BE2C (cell line): Measurements from ENCODE around the gene RBP7.

Experiments used
- DNase-seq: peaks from one replicate; pipeline ENCODE4 v3.0.0-alpha.2; 2020
- H3K27me3 ChIP-seq: fragments of 250-450 bp; sonication (Bioruptor Pico); 2 replicates; pipeline ENCODE4 v1.5.1; 2020; ENCODE audit warnings: mild to moderate bottlenecking
- H3K36me3 ChIP-seq: fragments of 250-450 bp; sonication (Bioruptor Pico); 2 replicates; pipeline ENCODE4 v1.5.1; 2020; ENCODE audit warnings: mild to moderate bottlenecking
- H3K4me1 ChIP-seq: fragments of 250-450 bp; sonication (Bioruptor Pico); 2 replicates; pipeline ENCODE4 v1.5.1; 2020
- H3K4me3 ChIP-seq: 2 replicates; pipeline ENCODE4 v1.5.1; 2011; ENCODE audit warnings: low read depth, low read length
- H3K9me3 ChIP-seq: fragments of 250-450 bp; sonication (Bioruptor Pico); 2 replicates; pipeline ENCODE4 v1.5.1; 2020
- TF ChIP-seq, protein P1 (sequence below): IDR thresholded peaks from 2 replicates; pipeline ENCODE4 v1.5.1; 2012; ENCODE audit warnings: mild to moderate bottlenecking, low read depth, low read length

The RBP7 gene

DNA sequence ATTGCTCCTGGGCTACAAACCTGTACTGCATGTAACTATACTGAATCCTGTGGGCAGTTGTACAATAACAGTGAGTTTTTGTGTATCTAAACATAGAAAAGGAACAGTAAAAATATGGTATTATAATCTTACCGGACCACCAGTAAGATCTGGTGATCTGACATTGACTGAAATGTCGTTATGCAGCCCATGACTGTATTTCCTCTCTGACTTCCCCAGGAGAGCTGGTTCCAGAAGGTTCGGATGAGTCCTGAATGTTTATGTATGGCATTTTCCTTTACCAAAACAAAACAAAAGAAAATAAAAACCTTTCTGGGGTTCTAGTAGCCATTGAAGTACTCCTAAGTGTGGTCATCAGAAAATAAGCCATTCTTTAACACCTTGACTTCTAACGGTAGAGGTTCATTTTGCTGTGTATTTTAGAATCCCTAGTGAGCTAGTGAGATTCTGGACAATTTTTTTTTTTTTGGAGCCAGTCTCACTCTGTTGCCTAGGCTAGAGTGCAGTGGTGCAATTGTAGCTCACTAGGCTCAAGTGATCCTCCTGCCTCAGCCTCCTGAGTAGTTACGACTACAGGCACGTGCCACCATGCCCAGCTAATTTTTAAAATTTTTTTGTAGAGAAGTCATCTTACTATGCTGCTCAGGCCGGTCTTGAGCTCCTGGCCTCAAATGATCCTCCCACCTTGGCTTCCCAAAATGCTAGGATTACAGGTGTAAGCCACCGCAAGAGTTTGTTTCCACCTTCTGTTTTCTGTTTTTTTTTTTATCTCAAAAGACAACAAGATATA lies 63.5 kb downstream of the RBP7 start:
- TF ChIP-seq, protein P1, sequence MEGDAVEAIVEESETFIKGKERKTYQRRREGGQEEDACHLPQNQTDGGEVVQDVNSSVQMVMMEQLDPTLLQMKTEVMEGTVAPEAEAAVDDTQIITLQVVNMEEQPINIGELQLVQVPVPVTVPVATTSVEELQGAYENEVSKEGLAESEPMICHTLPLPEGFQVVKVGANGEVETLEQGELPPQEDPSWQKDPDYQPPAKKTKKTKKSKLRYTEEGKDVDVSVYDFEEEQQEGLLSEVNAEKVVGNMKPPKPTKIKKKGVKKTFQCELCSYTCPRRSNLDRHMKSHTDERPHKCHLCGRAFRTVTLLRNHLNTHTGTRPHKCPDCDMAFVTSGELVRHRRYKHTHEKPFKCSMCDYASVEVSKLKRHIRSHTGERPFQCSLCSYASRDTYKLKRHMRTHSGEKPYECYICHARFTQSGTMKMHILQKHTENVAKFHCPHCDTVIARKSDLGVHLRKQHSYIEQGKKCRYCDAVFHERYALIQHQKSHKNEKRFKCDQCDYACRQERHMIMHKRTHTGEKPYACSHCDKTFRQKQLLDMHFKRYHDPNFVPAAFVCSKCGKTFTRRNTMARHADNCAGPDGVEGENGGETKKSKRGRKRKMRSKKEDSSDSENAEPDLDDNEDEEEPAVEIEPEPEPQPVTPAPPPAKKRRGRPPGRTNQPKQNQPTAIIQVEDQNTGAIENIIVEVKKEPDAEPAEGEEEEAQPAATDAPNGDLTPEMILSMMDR = no peak
- DNase-seq = no peak
- no peaks in the 10 kb centered on the region for H3K4me1 ChIP-seq
- H3K4me3 ChIP-seq = no peak overlapping the region
- H3K9me3 ChIP-seq = no peaks in the 10 kb centered on the region
- H3K27me3 ChIP-seq = no peaks in the 10 kb centered on the region
- H3K36me3 ChIP-seq = no peaks in the 10 kb centered on the region

- no peak overlapping the region for H3K4me3 ChIP-seq
- no peaks in the 10 kb centered on the region for H3K27me3 ChIP-seq
- TF ChIP-seq, protein P1 = no peak
- no peaks in the 10 kb centered on the region for H3K36me3 ChIP-seq
- DNase-seq = no peak
- no peaks in the 10 kb centered on the region for H3K4me1 ChIP-seq
- no peaks in the 10 kb centered on the region for H3K9me3 ChIP-seq
These were observed 64.2 kb downstream of the RBP7 start for GRCh38 chr1:10061276-10061675.

DNA sequence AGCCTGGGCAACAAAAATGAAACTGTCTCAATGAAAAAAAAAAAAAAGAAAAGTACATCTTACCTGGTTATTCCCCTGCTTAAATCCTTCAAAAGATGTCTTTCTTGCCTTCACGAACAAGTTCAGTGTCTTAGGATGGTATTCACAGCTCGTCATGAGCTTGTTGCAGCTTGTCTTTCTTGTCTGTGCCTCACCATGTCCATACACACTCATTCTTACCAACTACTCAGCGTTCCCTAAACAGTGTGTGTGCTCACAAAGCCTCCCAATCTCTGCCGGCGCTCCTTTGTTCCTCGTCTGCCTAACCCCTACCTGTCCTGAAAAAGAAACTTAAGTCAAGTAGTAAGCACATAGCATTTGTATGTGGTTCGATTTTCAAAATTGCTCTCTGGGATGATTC lies 66.8 kb downstream of the RBP7 start:
- no peak overlapping the region for H3K4me3 ChIP-seq
- H3K36me3 ChIP-seq = no peaks in the 10 kb centered on the region
- TF ChIP-seq, protein P1 = no peak
- H3K9me3 ChIP-seq = no peaks in the 10 kb centered on the region
- DNase-seq = no peak
- H3K4me1 ChIP-seq = no peaks in the 10 kb centered on the region
- no peaks in the 10 kb centered on the region for H3K27me3 ChIP-seq

DNA sequence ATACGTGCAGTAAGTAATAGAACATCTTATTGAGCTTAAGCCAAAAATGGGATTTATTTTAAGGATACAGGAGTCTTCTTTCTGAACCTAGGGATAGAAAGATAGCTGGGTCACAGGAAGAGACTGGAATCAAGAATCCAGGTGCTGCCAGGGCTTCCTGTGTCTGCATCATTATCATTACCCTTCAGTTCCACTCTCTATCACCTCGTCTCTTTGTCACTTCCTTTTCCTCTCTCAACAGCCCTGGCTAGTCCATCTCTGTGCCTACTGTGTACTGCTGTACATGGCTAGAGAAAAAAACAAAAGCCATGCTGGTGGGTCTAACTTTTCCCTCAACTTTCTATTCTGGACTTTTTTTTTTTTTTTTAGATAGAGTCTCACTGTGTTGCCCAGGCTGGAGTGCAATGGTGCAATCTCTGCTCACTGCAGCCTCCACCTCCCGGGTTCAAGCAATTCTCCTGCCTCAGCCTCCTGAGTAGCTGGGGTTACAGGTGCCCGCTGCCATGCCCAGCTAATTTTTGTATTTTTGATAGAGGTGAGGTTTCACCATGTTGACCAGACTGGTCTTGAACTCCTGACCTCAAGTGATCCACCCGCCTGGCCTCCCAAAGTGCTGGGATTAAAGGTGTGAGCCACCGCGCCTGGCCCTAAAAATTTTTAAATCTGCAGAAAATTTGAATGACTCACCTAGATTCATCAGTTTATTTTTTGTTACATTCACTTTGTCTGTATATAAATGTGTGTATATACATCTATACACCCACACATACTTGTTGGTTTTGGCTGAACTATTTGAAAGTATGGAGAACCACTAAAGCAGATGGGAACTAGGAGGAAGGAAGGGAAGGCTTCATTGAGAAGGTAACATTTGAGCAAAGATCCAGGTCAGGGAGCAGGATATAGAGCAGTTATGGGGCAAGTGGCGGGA lies 67.7 kb downstream of the RBP7 start:
- H3K36me3 ChIP-seq = no peaks in the 10 kb centered on the region
- H3K9me3 ChIP-seq = no peaks in the 10 kb centered on the region
- no peaks in the 10 kb centered on the region for H3K4me1 ChIP-seq
- no peak for DNase-seq
- H3K4me3 ChIP-seq = no peak overlapping the region
- TF ChIP-seq, protein P1 = no peak
- no peaks in the 10 kb centered on the region for H3K27me3 ChIP-seq

DNA sequence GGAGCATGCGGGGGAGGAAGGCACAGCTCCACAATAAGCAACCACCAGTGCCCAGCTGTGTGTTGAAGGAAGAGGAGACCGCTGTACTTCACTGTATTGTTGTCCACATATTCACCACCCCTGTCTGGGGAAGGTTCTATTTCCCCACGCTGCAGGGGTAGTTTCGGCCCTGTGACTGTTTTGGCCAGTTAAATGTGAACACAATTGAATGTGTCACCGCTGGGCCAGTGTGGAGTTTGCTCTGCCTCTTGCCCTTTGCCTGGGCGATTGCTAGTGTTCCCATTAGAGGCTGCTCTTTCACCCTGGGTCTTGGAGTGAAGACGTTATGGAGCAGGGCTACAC lies 68.3 kb downstream of the RBP7 start:
- Histone ChIP-seq H3K27me3 (no peaks in the 10 kb centered on the region), H3K4me3 (no peak overlapping the region), H3K36me3 (no peaks in the 10 kb centered on the region), H3K9me3 (no peaks in the 10 kb centered on the region), H3K4me1 (no peaks in the 10 kb centered on the region)
- no peak for DNase-seq
- TF ChIP-seq, protein P1 = no peak
